HepG2 (cell line): ENCODE measurements around the gene ANKFY1. TPM values are rescaled to one million over a fixed set of nuclear protein-coding genes. Genes with fewer than 3 reads are reported as not detected.

Experiments used
- AGO2 ChIP-seq: fragments of 200-400 bp; formaldehyde crosslinking; optimal IDR thresholded peaks from 2 replicates; pipeline ENCODE3; 2017; ENCODE audit warnings: mild to moderate bottlenecking, low read depth, low read length, moderate library complexity
- BRF2 ChIP-seq: sonication (generic); formaldehyde crosslinking; IDR thresholded peaks from 2 replicates; pipeline ENCODE4 v1.8.1; 2022; ENCODE audit warnings: mild to moderate bottlenecking, missing genetic modification reagents
- CTCF ChIP-seq: sonication (generic); formaldehyde crosslinking; IDR thresholded peaks from 2 replicates; pipeline ENCODE4 v1.5.0; 2020; ENCODE audit warnings: mild to moderate bottlenecking, missing genetic modification reagents, moderate library complexity
- GPN1 ChIP-seq: sonication (generic); formaldehyde crosslinking; IDR thresholded peaks from 2 replicates; pipeline ENCODE4 v1.5.1; 2020; ENCODE audit warnings: missing genetic modification reagents, borderline replicate concordance
- HMG20B ChIP-seq: conservative IDR thresholded peaks from 2 replicates; pipeline ENCODE4 v1.6.1; 2016; ENCODE audit warnings: missing genetic modification reagents, missing compliant biosample characterization
- IKZF1 ChIP-seq: fragments of 450-650 bp; IDR thresholded peaks from 2 replicates; pipeline ENCODE4 v1.7.1; 2016
- KAT8 ChIP-seq: IDR thresholded peaks from 2 replicates; pipeline ENCODE4 v1.6.1; 2016; ENCODE audit warnings: missing genetic modification reagents, missing compliant biosample characterization
- KDM5B ChIP-seq: sonication (generic); formaldehyde crosslinking; IDR thresholded peaks from 2 replicates; pipeline ENCODE4 v1.4.0; 2020; ENCODE audit warnings: missing genetic modification reagents, mild to moderate bottlenecking, borderline replicate concordance
- NFATC3 ChIP-seq: sonication (generic); formaldehyde crosslinking; IDR thresholded peaks from 2 replicates; pipeline ENCODE4 v1.5.1; 2020; ENCODE audit warnings: mild to moderate bottlenecking, missing genetic modification reagents
- ZNF138 ChIP-seq: sonication (generic); formaldehyde crosslinking; IDR thresholded peaks from 2 replicates; pipeline ENCODE4 v1.5.0; 2020; ENCODE audit warnings: mild to moderate bottlenecking, low read depth, missing genetic modification reagents
- ZNF589 ChIP-seq: sonication (generic); formaldehyde crosslinking; conservative IDR thresholded peaks from 2 replicates; pipeline ENCODE4 v1.8.0; 2022; ENCODE audit warnings: mild to moderate bottlenecking, moderate library complexity, missing genetic modification reagents
- polyA plus RNA-seq, 8 experiments: library from polyadenylated mRNA; depleted of rRNA in 3 of 8; stranded (reverse) in 7 of 8; unstranded in 1 of 8; fragments of >200 nt; fragmentation: Illumina TruSeq in 4 of 8; extraction: Trizol in 4 of 8; gene quantifications; 2 replicates each; pipeline versions ENCODE4 v1.2.1 to v1.2.3, GENCODE V29; 2011 to 2016; ENCODE audit warnings: low read depth in 4 of 8, missing spikeins in 1 of 8, mixed read lengths in 1 of 8; ENCODE audit not compliant: insufficient read depth in 1 of 8
- total RNA-seq, 5 experiments: library from RNA; depleted of rRNA; stranded (reverse); fragments of >200 nt; fragmentation: Illumina TruSeq; extraction: Trizol; gene quantifications; 2 replicates each; pipeline ENCODE4 v1.2.3, GENCODE V29; 2016; ENCODE audit warnings: low read depth in 1 of 5
- TF ChIP-seq, protein P1 (sequence below): sonication (generic); formaldehyde crosslinking; IDR thresholded peaks from 2 replicates; pipeline ENCODE4 v1.4.0; 2020; ENCODE audit warnings: missing genetic modification reagents
- TF ChIP-seq, protein P2 (sequence below): sonication (generic); formaldehyde crosslinking; IDR thresholded peaks from 2 replicates; pipeline ENCODE4 v1.9.0; 2021; ENCODE audit warnings: mild to moderate bottlenecking, missing genetic modification reagents

Gene ANKFY1
- total and polyA plus RNA-seq, 2 of the 13 experiments (the other 11 are each of a cell fraction or from before 2014, with no cell fraction given): 11.9 to 16.8 TPM

DNA sequence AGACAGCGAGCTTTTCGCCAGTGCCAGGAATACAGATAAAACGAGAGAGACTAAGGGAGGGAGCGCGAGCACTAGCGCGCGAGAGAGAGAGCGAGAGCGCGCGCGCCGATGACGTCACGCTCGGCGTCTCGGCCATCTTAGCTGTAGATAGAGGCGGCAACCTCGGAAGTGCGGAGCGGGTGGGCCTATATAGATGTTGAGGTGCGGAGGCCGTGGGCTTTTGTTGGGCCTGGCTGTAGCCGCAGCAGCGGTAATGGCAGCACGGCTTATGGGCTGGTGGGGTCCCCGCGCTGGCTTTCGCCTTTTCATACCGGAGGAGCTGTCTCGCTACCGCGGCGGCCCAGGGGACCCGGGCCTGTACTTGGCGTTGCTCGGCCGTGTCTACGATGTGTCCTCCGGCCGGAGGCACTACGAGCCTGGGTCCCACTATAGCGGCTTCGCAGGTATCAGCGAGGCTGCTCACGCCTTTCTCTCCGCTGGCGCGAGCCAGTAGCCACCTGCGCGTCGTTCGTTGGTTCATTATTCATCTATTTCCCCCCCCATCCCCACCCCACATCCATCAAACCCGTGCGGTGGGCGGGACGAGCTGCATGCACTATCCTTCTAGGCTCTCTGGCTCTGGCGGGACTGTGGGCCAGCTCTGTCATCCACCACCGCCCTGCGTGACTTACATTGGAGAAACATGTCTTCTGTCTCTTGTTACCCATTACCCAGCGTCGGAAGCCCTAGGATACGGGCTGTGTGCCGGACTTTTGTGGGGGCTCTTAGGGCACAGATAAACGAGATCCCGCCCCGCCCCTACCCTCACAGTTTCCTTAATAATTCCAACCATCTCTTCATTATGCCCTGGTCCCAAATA lies 120.0 kb downstream of the ANKFY1 start (continued):
- TF ChIP-seq, protein P1, sequence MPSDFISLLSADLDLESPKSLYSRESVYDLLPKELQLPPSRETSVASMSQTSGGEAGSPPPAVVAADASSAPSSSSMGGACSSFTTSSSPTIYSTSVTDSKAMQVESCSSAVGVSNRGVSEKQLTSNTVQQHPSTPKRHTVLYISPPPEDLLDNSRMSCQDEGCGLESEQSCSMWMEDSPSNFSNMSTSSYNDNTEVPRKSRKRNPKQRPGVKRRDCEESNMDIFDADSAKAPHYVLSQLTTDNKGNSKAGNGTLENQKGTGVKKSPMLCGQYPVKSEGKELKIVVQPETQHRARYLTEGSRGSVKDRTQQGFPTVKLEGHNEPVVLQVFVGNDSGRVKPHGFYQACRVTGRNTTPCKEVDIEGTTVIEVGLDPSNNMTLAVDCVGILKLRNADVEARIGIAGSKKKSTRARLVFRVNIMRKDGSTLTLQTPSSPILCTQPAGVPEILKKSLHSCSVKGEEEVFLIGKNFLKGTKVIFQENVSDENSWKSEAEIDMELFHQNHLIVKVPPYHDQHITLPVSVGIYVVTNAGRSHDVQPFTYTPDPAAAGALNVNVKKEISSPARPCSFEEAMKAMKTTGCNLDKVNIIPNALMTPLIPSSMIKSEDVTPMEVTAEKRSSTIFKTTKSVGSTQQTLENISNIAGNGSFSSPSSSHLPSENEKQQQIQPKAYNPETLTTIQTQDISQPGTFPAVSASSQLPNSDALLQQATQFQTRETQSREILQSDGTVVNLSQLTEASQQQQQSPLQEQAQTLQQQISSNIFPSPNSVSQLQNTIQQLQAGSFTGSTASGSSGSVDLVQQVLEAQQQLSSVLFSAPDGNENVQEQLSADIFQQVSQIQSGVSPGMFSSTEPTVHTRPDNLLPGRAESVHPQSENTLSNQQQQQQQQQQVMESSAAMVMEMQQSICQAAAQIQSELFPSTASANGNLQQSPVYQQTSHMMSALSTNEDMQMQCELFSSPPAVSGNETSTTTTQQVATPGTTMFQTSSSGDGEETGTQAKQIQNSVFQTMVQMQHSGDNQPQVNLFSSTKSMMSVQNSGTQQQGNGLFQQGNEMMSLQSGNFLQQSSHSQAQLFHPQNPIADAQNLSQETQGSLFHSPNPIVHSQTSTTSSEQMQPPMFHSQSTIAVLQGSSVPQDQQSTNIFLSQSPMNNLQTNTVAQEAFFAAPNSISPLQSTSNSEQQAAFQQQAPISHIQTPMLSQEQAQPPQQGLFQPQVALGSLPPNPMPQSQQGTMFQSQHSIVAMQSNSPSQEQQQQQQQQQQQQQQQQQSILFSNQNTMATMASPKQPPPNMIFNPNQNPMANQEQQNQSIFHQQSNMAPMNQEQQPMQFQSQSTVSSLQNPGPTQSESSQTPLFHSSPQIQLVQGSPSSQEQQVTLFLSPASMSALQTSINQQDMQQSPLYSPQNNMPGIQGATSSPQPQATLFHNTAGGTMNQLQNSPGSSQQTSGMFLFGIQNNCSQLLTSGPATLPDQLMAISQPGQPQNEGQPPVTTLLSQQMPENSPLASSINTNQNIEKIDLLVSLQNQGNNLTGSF: peak; percentile 41; the same call in 1 of the 2 replicates
- no peak; the same call in 1 of the 2 replicates for TF ChIP-seq BRF2 (CRISPR knock-in tag)
- TF ChIP-seq, protein P2, sequence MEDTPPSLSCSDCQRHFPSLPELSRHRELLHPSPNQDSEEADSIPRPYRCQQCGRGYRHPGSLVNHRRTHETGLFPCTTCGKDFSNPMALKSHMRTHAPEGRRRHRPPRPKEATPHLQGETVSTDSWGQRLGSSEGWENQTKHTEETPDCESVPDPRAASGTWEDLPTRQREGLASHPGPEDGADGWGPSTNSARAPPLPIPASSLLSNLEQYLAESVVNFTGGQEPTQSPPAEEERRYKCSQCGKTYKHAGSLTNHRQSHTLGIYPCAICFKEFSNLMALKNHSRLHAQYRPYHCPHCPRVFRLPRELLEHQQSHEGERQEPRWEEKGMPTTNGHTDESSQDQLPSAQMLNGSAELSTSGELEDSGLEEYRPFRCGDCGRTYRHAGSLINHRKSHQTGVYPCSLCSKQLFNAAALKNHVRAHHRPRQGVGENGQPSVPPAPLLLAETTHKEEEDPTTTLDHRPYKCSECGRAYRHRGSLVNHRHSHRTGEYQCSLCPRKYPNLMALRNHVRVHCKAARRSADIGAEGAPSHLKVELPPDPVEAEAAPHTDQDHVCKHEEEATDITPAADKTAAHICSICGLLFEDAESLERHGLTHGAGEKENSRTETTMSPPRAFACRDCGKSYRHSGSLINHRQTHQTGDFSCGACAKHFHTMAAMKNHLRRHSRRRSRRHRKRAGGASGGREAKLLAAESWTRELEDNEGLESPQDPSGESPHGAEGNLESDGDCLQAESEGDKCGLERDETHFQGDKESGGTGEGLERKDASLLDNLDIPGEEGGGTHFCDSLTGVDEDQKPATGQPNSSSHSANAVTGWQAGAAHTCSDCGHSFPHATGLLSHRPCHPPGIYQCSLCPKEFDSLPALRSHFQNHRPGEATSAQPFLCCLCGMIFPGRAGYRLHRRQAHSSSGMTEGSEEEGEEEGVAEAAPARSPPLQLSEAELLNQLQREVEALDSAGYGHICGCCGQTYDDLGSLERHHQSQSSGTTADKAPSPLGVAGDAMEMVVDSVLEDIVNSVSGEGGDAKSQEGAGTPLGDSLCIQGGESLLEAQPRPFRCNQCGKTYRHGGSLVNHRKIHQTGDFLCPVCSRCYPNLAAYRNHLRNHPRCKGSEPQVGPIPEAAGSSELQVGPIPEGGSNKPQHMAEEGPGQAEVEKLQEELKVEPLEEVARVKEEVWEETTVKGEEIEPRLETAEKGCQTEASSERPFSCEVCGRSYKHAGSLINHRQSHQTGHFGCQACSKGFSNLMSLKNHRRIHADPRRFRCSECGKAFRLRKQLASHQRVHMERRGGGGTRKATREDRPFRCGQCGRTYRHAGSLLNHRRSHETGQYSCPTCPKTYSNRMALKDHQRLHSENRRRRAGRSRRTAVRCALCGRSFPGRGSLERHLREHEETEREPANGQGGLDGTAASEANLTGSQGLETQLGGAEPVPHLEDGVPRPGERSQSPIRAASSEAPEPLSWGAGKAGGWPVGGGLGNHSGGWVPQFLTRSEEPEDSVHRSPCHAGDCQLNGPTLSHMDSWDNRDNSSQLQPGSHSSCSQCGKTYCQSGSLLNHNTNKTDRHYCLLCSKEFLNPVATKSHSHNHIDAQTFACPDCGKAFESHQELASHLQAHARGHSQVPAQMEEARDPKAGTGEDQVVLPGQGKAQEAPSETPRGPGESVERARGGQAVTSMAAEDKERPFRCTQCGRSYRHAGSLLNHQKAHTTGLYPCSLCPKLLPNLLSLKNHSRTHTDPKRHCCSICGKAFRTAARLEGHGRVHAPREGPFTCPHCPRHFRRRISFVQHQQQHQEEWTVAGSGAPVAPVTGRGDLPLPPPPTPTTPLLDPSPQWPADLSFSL (CRISPR knock-in tag): peak; percentile 33; the same call in 1 of the 2 replicates
- peak; percentile 47; the same call in 1 of the 2 replicates for TF ChIP-seq KDM5B (CRISPR knock-in tag)
- no peak for TF ChIP-seq ZNF589
- TF ChIP-seq GPN1 (CRISPR knock-in tag): no peak
- 0 out of 2 replicates have a peak, but pooled peaks have one; percentile 31 for TF ChIP-seq ZNF138 (CRISPR knock-in tag)
- TF ChIP-seq AGO2: peak; percentile 96
- TF ChIP-seq IKZF1: no peak
- no peak for TF ChIP-seq NFATC3 (CRISPR knock-in tag)
- no peak for TF ChIP-seq CTCF (CRISPR knock-in tag)
- TF ChIP-seq KAT8 (CRISPR knock-in tag): peak; percentile 76; the same call in 1 of the 2 replicates
- no peak for TF ChIP-seq HMG20B
